ENCODE results near the gene FOXB2. TPM values are rescaled to one million over a fixed set of nuclear protein-coding genes. Genes with fewer than 3 reads are reported as not detected.

Gene FOXB2
- total RNA-seq, 1 donor from 2014 or later: not detected

- H3K4me1 Mint-ChIP-seq (ENCODE audit: low read depth): peaks cover 12% of the 10 kb centered on the region
- no peak overlapping the region for H3K4me3 Mint-ChIP-seq (ENCODE audit: low read depth)
- peaks cover 3% of the 10 kb centered on the region for H3K36me3 Mint-ChIP-seq (ENCODE audit: low read depth)
- intact Hi-C loops (cut with micrococcal nuclease): no loop called here
- no peak for DNase-seq (ENCODE audit: low spot score)
- H3K9me3 Mint-ChIP-seq: no peaks in the 10 kb centered on the region
- H3K27ac Mint-ChIP-seq: no peak overlapping the region
- peaks cover 82% of the 10 kb centered on the region for H3K27me3 Mint-ChIP-seq (ENCODE audit: low read depth)
Observed at GRCh38 chr9:77018058-77018968, 1.1 kb upstream of the FOXB2 start.

- intact Hi-C loops (cut with micrococcal nuclease): no loop called here
- no peak overlapping the region for H3K27ac Mint-ChIP-seq
- peaks cover 82% of the 10 kb centered on the region for H3K27me3 Mint-ChIP-seq (ENCODE audit: low read depth)
- no peaks in the 10 kb centered on the region for H3K9me3 Mint-ChIP-seq
- no peak overlapping the region for H3K4me3 Mint-ChIP-seq (ENCODE audit: low read depth)
- peaks cover 3% of the 10 kb centered on the region for H3K36me3 Mint-ChIP-seq (ENCODE audit: low read depth)
- H3K4me1 Mint-ChIP-seq (ENCODE audit: low read depth): peaks cover 12% of the 10 kb centered on the region
- DNase-seq (ENCODE audit: low spot score): no peak
Observed at GRCh38 chr9:77018969-77019235, 553 bp upstream of the FOXB2 start.

DNA sequence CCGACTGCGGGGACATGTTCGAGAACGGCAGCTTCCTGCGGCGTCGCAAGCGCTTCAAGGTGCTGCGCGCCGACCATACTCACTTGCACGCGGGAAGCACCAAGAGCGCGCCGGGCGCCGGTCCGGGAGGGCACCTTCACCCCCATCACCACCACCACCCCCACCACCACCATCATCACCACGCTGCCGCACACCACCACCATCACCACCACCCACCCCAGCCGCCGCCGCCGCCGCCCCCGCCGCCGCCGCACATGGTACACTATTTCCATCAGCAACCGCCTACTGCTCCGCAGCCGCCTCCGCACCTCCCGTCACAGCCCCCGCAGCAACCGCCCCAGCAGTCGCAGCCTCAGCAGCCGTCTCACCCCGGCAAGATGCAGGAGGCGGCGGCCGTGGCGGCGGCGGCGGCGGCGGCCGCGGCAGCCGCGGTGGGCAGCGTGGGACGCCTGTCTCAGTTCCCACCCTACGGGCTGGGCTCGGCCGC is 514 bp downstream of the FOXB2 start:
- Mint-ChIP-seq H3K27me3 (ENCODE audit: low read depth) (peaks cover 81% of the 10 kb centered on the region), H3K9me3 (no peaks in the 10 kb centered on the region), H3K4me1 (ENCODE audit: low read depth) (peaks cover 12% of the 10 kb centered on the region), H3K36me3 (ENCODE audit: low read depth) (peaks cover 3% of the 10 kb centered on the region), H3K4me3 (ENCODE audit: low read depth) (no peak overlapping the region), H3K27ac (peak overlapping the region; percentile 12)
- intact Hi-C loops (cut with micrococcal nuclease): loop anchor here (1.0 kb wide), 1 partner anchor 8 kb away; no protein-coding TSS in a partner anchor
- no peak for DNase-seq (ENCODE audit: low spot score)

GRCh38 chr9:77020413-77021290 is 1.2 kb downstream of the FOXB2 start:
- H3K4me1 Mint-ChIP-seq (ENCODE audit: low read depth): peaks cover 10% of the 10 kb centered on the region
- DNase-seq (ENCODE audit: low spot score): no peak
- intact Hi-C loops (cut with micrococcal nuclease): loop anchor here (1.0 kb wide), 1 partner anchor 8 kb away; no protein-coding TSS in a partner anchor
- H3K4me3 Mint-ChIP-seq (ENCODE audit: low read depth): no peak overlapping the region
- peaks cover 78% of the 10 kb centered on the region for H3K27me3 Mint-ChIP-seq (ENCODE audit: low read depth)
- no peaks in the 10 kb centered on the region for H3K9me3 Mint-ChIP-seq
- H3K36me3 Mint-ChIP-seq (ENCODE audit: low read depth): peaks cover 3% of the 10 kb centered on the region
- H3K27ac Mint-ChIP-seq: no peak overlapping the region

GRCh38 chr9:77021291-77021894 is 1.9 kb downstream of the FOXB2 start:
- no peak overlapping the region for H3K4me3 Mint-ChIP-seq (ENCODE audit: low read depth)
- H3K27ac Mint-ChIP-seq: no peak overlapping the region
- intact Hi-C loops (cut with micrococcal nuclease): no loop called here
- peaks cover 76% of the 10 kb centered on the region for H3K27me3 Mint-ChIP-seq (ENCODE audit: low read depth)
- peaks cover 3% of the 10 kb centered on the region for H3K36me3 Mint-ChIP-seq (ENCODE audit: low read depth)
- no peak for DNase-seq (ENCODE audit: low spot score)
- peaks cover 9% of the 10 kb centered on the region for H3K4me1 Mint-ChIP-seq (ENCODE audit: low read depth)
- no peaks in the 10 kb centered on the region for H3K9me3 Mint-ChIP-seq

GRCh38 chr9:77021922-77022782 is 2.7 kb downstream of the FOXB2 start:
- intact Hi-C loops (cut with micrococcal nuclease): no loop called here
- Mint-ChIP-seq H3K27ac (peak overlapping the region; percentile 12), H3K4me3 (ENCODE audit: low read depth) (no peak overlapping the region), H3K27me3 (ENCODE audit: low read depth) (peaks cover 68% of the 10 kb centered on the region), H3K4me1 (ENCODE audit: low read depth) (peaks cover 9% of the 10 kb centered on the region), H3K9me3 (no peaks in the 10 kb centered on the region), H3K36me3 (ENCODE audit: low read depth) (peaks cover 3% of the 10 kb centered on the region)
- DNase-seq (ENCODE audit: low spot score): no peak

DNA sequence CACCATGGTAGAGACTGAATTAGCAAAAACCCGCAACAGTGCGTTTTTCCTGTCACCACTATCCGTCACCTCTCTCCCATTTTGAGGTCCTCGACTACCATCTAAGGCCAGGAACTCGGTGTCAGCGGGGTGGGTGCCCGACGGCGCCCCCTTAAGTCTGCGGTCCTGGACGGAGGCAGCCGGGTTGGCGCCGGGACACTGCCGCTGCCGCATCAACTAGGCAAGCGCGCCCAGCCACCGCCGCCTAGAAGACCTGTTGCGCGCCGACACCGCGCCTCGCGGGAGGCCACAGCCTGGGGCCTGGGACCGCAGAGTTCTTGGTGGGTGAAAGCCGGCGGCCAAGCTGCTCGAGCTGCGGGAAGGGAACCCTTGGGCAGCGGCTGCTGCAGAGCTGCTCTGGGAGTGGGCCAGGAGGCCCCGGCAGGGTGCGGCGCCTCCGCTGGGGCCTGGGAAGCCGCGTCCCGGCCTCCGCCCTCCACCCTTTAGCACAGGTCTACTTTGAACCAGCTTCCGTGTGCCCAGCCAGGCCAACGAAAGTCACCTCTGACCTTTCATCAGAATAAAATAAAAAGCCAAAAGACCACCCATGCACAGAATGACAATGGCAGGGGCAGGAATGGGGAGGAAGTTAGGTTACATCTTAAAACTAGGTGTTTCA is 3.5 kb downstream of the FOXB2 start:
- H3K4me3 Mint-ChIP-seq (ENCODE audit: low read depth): no peak overlapping the region
- H3K4me1 Mint-ChIP-seq (ENCODE audit: low read depth): peaks cover 9% of the 10 kb centered on the region
- H3K27ac Mint-ChIP-seq: no peak overlapping the region
- H3K27me3 Mint-ChIP-seq (ENCODE audit: low read depth): peaks cover 61% of the 10 kb centered on the region
- no peaks in the 10 kb centered on the region for H3K9me3 Mint-ChIP-seq
- DNase-seq (ENCODE audit: low spot score): no peak
- peaks cover 2% of the 10 kb centered on the region for H3K36me3 Mint-ChIP-seq (ENCODE audit: low read depth)
- intact Hi-C loops (cut with micrococcal nuclease): no loop called here

- intact Hi-C loops (cut with micrococcal nuclease): no loop called here
- Mint-ChIP-seq H3K9me3 (no peaks in the 10 kb centered on the region), H3K4me3 (ENCODE audit: low read depth) (no peak overlapping the region), H3K36me3 (ENCODE audit: low read depth) (no peaks in the 10 kb centered on the region), H3K27ac (no peak overlapping the region), H3K4me1 (ENCODE audit: low read depth) (peaks cover 9% of the 10 kb centered on the region), H3K27me3 (ENCODE audit: low read depth) (peaks cover 62% of the 10 kb centered on the region)
- DNase-seq (ENCODE audit: low spot score): no peak
Observed at GRCh38 chr9:77023726-77024125, 4.3 kb downstream of the FOXB2 start.

GRCh38 chr9:77024776-77025545 is 5.5 kb downstream of the FOXB2 start:
- no peaks in the 10 kb centered on the region for H3K36me3 Mint-ChIP-seq (ENCODE audit: low read depth)
- DNase-seq (ENCODE audit: low spot score): no peak
- intact Hi-C loops (cut with micrococcal nuclease): no loop called here
- H3K9me3 Mint-ChIP-seq: no peaks in the 10 kb centered on the region
- H3K4me1 Mint-ChIP-seq (ENCODE audit: low read depth): peaks cover 9% of the 10 kb centered on the region
- H3K27ac Mint-ChIP-seq: no peak overlapping the region
- no peak overlapping the region for H3K4me3 Mint-ChIP-seq (ENCODE audit: low read depth)
- H3K27me3 Mint-ChIP-seq (ENCODE audit: low read depth): peaks cover 51% of the 10 kb centered on the region

DNA sequence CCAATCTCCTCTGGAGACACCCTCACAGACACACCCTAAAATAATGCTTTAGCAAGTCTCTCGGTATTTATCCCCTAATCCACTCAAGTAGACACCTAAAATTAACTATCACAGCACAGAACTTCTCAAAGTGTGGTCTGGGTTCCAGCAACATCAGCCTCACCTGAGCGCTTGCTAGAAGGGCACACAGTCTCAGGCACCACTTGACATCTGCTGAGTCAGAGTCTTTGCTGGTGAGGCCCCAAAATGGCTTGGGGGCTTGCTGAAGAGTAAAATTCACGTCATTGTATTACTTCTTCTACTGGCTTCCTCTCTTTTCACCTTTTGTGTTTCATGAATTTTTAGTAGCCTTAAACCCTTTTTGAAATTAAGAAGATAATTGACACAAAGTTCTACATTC is 9.0 kb downstream of the FOXB2 start:
- Mint-ChIP-seq H3K9me3 (no peaks in the 10 kb centered on the region), H3K27ac (no peak overlapping the region), H3K4me3 (ENCODE audit: low read depth) (no peak overlapping the region), H3K36me3 (ENCODE audit: low read depth) (no peaks in the 10 kb centered on the region), H3K27me3 (ENCODE audit: low read depth) (peaks cover 30% of the 10 kb centered on the region), H3K4me1 (ENCODE audit: low read depth) (no peaks in the 10 kb centered on the region)
- no peak for DNase-seq (ENCODE audit: low spot score)
- intact Hi-C loops (cut with micrococcal nuclease): no loop called here

GRCh38 chr9:77030045-77030444 is 10.6 kb downstream of the FOXB2 start:
- H3K36me3 Mint-ChIP-seq (ENCODE audit: low read depth): no peaks in the 10 kb centered on the region
- no peak overlapping the region for H3K4me3 Mint-ChIP-seq (ENCODE audit: low read depth)
- H3K9me3 Mint-ChIP-seq: no peaks in the 10 kb centered on the region
- H3K4me1 Mint-ChIP-seq (ENCODE audit: low read depth): no peaks in the 10 kb centered on the region
- intact Hi-C loops (cut with micrococcal nuclease): no loop called here
- DNase-seq (ENCODE audit: low spot score): no peak
- H3K27me3 Mint-ChIP-seq (ENCODE audit: low read depth): peaks cover 16% of the 10 kb centered on the region
- H3K27ac Mint-ChIP-seq: no peak overlapping the region

Data from activated T-helper 2 cell treated with anti-CD3 and anti-CD28 coated beads, Interferon-gamma antibody, Interleukin-2, Interleukin-4, amounts not matched to agents 10 μg/mL and 5 μg/mL and 100 μg/mL, durations not matched to agents 14 hours and 24 hours and 36 hours (primary cell).